ENCODE data around the gene MMP11. TPM values are rescaled to one million over a fixed set of nuclear protein-coding genes. Genes with fewer than 3 reads are reported as not detected.

Gene MMP11
- total RNA-seq, 1 donor from 2014 or later, result 28.8 TPM

GRCh38 chr22:23764899-23765881 is 7.5 kb upstream of the MMP11 start:
- H3K36me3 Mint-ChIP-seq (ENCODE audit: unreplicated experiment), result no peaks in the 10 kb centered on the region
- peak overlapping the region; percentile 52 for H3K4me3 Mint-ChIP-seq (ENCODE audit: unreplicated experiment)
- peaks cover 8% of the 10 kb centered on the region for H3K27me3 Mint-ChIP-seq (ENCODE audit: unreplicated experiment)
- no peak for DNase-seq
- H3K27ac Mint-ChIP-seq (ENCODE audit: unreplicated experiment), result peak overlapping the region; percentile 62
- peaks cover 2% of the 10 kb centered on the region for H3K9me3 Mint-ChIP-seq (ENCODE audit: unreplicated experiment)
- peaks cover 4% of the 10 kb centered on the region for H3K4me1 Mint-ChIP-seq (ENCODE audit: low read depth, unreplicated experiment)
- TF ChIP-seq, protein P1, sequence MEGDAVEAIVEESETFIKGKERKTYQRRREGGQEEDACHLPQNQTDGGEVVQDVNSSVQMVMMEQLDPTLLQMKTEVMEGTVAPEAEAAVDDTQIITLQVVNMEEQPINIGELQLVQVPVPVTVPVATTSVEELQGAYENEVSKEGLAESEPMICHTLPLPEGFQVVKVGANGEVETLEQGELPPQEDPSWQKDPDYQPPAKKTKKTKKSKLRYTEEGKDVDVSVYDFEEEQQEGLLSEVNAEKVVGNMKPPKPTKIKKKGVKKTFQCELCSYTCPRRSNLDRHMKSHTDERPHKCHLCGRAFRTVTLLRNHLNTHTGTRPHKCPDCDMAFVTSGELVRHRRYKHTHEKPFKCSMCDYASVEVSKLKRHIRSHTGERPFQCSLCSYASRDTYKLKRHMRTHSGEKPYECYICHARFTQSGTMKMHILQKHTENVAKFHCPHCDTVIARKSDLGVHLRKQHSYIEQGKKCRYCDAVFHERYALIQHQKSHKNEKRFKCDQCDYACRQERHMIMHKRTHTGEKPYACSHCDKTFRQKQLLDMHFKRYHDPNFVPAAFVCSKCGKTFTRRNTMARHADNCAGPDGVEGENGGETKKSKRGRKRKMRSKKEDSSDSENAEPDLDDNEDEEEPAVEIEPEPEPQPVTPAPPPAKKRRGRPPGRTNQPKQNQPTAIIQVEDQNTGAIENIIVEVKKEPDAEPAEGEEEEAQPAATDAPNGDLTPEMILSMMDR (IDR thresholded peaks at IDR 0.05; ENCODE audit: partially characterized antibody, unreplicated experiment), result no peak

DNA sequence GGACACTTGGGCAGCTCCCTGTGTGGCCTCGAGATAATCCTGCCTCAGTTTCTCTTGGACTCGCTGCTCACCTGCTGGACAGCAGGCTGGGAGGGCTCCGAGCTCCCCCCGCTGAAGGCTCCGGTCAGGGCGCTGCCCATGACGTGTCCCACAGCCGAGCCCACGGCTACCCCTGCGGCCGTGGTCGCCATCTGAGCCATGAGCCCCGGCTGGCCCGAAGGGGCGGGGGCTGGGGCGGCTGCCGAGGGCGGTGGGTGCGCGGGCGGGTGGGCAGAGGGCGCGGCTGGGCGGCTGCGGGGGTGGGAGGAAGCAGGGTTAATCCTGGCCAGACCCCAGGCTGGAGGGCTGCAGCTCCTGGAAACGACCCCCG is 5.4 kb upstream of the MMP11 start:
- peak overlapping the region; percentile 67 for H3K4me3 Mint-ChIP-seq (ENCODE audit: unreplicated experiment)
- H3K9me3 Mint-ChIP-seq (ENCODE audit: unreplicated experiment), result peaks cover 2% of the 10 kb centered on the region
- H3K27ac Mint-ChIP-seq (ENCODE audit: unreplicated experiment), result no peak overlapping the region
- peak; percentile 58 for DNase-seq
- H3K36me3 Mint-ChIP-seq (ENCODE audit: unreplicated experiment), result no peaks in the 10 kb centered on the region
- peaks cover 9% of the 10 kb centered on the region for H3K27me3 Mint-ChIP-seq (ENCODE audit: unreplicated experiment)
- TF ChIP-seq, protein P1 (IDR thresholded peaks at IDR 0.05; ENCODE audit: partially characterized antibody, unreplicated experiment), result no peak
- H3K4me1 Mint-ChIP-seq (ENCODE audit: low read depth, unreplicated experiment), result peaks cover 5% of the 10 kb centered on the region

- peaks cover 8% of the 10 kb centered on the region for H3K27me3 Mint-ChIP-seq (ENCODE audit: unreplicated experiment)
- H3K36me3 Mint-ChIP-seq (ENCODE audit: unreplicated experiment), result no peaks in the 10 kb centered on the region
- H3K27ac Mint-ChIP-seq (ENCODE audit: unreplicated experiment), result peak within 1 kb of the TSS; percentile 80
- H3K9me3 Mint-ChIP-seq (ENCODE audit: unreplicated experiment), result peaks cover 2% of the 10 kb centered on the region
- H3K4me1 Mint-ChIP-seq (ENCODE audit: low read depth, unreplicated experiment), result peaks cover 5% of the 10 kb centered on the region
- TF ChIP-seq, protein P1 (IDR thresholded peaks at IDR 0.05; ENCODE audit: partially characterized antibody, unreplicated experiment), result peak; percentile 91
- peak; percentile 95 for DNase-seq
- H3K4me3 Mint-ChIP-seq (ENCODE audit: unreplicated experiment), result peak within 1 kb of the TSS; percentile 83
Measured at GRCh38 chr22:23767673-23768548, 4.7 kb upstream of the MMP11 start, which contains the start of gene CHCHD10. TSS of gene CHCHD10 (minus strand) at chr22:23767972. CDS start at chr22:23767874, 98 bp downstream.

- peaks cover 10% of the 10 kb centered on the region for H3K4me1 Mint-ChIP-seq (ENCODE audit: low read depth, unreplicated experiment)
- TF ChIP-seq, protein P1 (IDR thresholded peaks at IDR 0.05; ENCODE audit: partially characterized antibody, unreplicated experiment), result no peak
- no peak for DNase-seq
- H3K4me3 Mint-ChIP-seq (ENCODE audit: unreplicated experiment), result no peak overlapping the region
- H3K27ac Mint-ChIP-seq (ENCODE audit: unreplicated experiment), result no peak overlapping the region
- H3K27me3 Mint-ChIP-seq (ENCODE audit: unreplicated experiment), result peaks cover 11% of the 10 kb centered on the region
- peaks cover 7% of the 10 kb centered on the region for H3K9me3 Mint-ChIP-seq (ENCODE audit: unreplicated experiment)
- H3K36me3 Mint-ChIP-seq (ENCODE audit: unreplicated experiment), result no peaks in the 10 kb centered on the region
Measured at GRCh38 chr22:23769321-23769965, 3.2 kb upstream of the MMP11 start.

Measured in glutamatergic neuron (in vitro differentiated cells).